ENCODE results near the gene PTPRR. TPM values are rescaled to one million over a fixed set of nuclear protein-coding genes. Genes with fewer than 3 reads are reported as not detected.

Gene PTPRR
- total and polyA plus RNA-seq, 2 of the 13 experiments (the other 11 are each of a cell fraction or from before 2014, with no cell fraction given): not detected

- intact Hi-C loops (cut with micrococcal nuclease; ENCODE audit: unreplicated experiment): no loop called here
- POLR2A ChIA-PET: no interaction called here
These were observed 68.0 kb downstream of the PTPRR start for GRCh38 chr12:70852416-70853150.

More at GRCh38 chr12:70852416-70853150, 68.0 kb downstream of the PTPRR start:
- TF ChIP-seq SP4 (CRISPR knock-in tag; IDR thresholded peaks at IDR 0.05) (no peak), XRCC5 (optimal IDR thresholded peaks at IDR 0.05; ENCODE audit: low read length) (no peak), GTF3A (CRISPR knock-in tag; conservative IDR thresholded peaks at IDR 0.05) (no peak), NR1H2 (CRISPR knock-in tag; IDR thresholded peaks at IDR 0.05; ENCODE audit: borderline replicate concordance, low read depth) (no peak), ZBTB46 (CRISPR knock-in tag; IDR thresholded peaks at IDR 0.05; ENCODE audit: borderline replicate concordance) (no peak), PLSCR1 (CRISPR knock-in tag; IDR thresholded peaks at IDR 0.05; ENCODE audit: borderline replicate concordance) (no peak), BCL6 (CRISPR knock-in tag; IDR thresholded peaks at IDR 0.05) (no peak), ZNF407 (CRISPR knock-in tag; IDR thresholded peaks at IDR 0.05; ENCODE audit: not compliant biosample characterization) (no peak), ZBTB21 (CRISPR knock-in tag; IDR thresholded peaks at IDR 0.05) (no peak)
- H3K4me1 ChIP-seq (ENCODE audit: insufficient read depth, low read length): no peaks in the 10 kb centered on the region
- DNase-seq (ENCODE audit: low spot score) (no peak), ATAC-seq (no peak), FAIRE-seq (no peak)
- CTCF ChIA-PET (ENCODE audit: low intra/inter-chr PET ratio, low total read pairs): no interaction called here
- WGBS (ENCODE audit: low lambda C conversion rate): 12% methylated on average over 7 of the region's 7 CpGs
- no peaks in the 10 kb centered on the region for H3K79me2 ChIP-seq (ENCODE audit: insufficient read depth, low read length)
- no peak overlapping the region for H3K27ac ChIP-seq (ENCODE audit: extremely low read length, insufficient read depth, low read length)
- no peaks in the 10 kb centered on the region for H3K36me3 ChIP-seq (replicated peaks in 1 of 2; ENCODE audit: control insufficient read depth in 1 of 2, insufficient read depth in 2 of 2, low read length in 2 of 2)
- H4K20me1 ChIP-seq (ENCODE audit: insufficient read depth, low read length): no peaks in the 10 kb centered on the region
- no peak overlapping the region for H2AFZ ChIP-seq (ENCODE audit: low read length)
- H3K4me2 ChIP-seq (ENCODE audit: low read depth, low read length): no peak overlapping the region
- no peaks in the 10 kb centered on the region for H3K27me3 ChIP-seq (ENCODE audit: control insufficient read depth in 1 of 2, insufficient read depth in 2 of 2, low read length in 2 of 2)
- no peaks in the 10 kb centered on the region for H3K9me3 ChIP-seq (ENCODE audit: low read length)
- H3K4me3 ChIP-seq (replicated peaks in 1 of 3; ENCODE audit: insufficient read depth in 1 of 3, low read depth in 2 of 3, low read length in 3 of 3): no peak overlapping the region
- H3K9ac ChIP-seq (ENCODE audit: insufficient read depth, low read depth, low read length): no peak overlapping the region
- BruUV-seq (replicated peaks): no TSS peak
- in situ Hi-C loops (cut with HindIII; ENCODE audit: extremely low pct_ligation_motif_present, low pct_unique_long_range_greater_than_20kb): no loop called here

All from HepG2 (cell line).